Hepatocyte (in vitro differentiated cells): ENCODE results near the gene VRK2.

Experiments used
- CTCF ChIP-seq: fragments of 200-600 bp; sonication (generic); IDR thresholded peaks from 2 replicates; pipeline ENCODE4 v1.5.1; 2016; ENCODE audit warnings: antibody characterized with exemption, mild to moderate bottlenecking; ENCODE audit not compliant: poor library complexity
- EZH2 ChIP-seq: fragments of 200-600 bp; sonication (generic); IDR thresholded peaks from 2 replicates; pipeline ENCODE4 v1.6.1; 2016; ENCODE audit warnings: antibody characterized with exemption, mild to moderate bottlenecking, borderline replicate concordance
- EZH2phosphoT487 ChIP-seq: fragments of 200-600 bp; sonication (generic); IDR thresholded peaks from one replicate; pipeline ENCODE4 v1.6.1; 2018; ENCODE audit warnings: antibody characterized with exemption, mild to moderate bottlenecking, low read depth, moderate library complexity; ENCODE audit not compliant: unreplicated experiment, severe bottlenecking

- TF ChIP-seq CTCF (no peak), EZH2 (no peak), EZH2phosphoT487 (no peak)
Measured at GRCh38 chr2:58186501-58186900, 139.9 kb downstream of the VRK2 start.
